GM23338 (cell line): ENCODE results near the gene SPTB. TPM values are rescaled to one million over a fixed set of nuclear protein-coding genes. Genes with fewer than 3 reads are reported as not detected.

Experiments used
- ATAC-seq: fragments of 200-7000 bp; cut with Tn5 transposase; 3 replicates; pipeline ENCODE4 v1.9.1; 2020
- DNase-seq: peaks from one replicate; pipeline ENCODE4 v3.0.0-alpha.2; 2015; ENCODE audit warnings: low spot score
- H2AFZ ChIP-seq: fragments of 200-600 bp; sonication (generic); 2 replicates; pipeline ENCODE4 v1.8.0; 2016; ENCODE audit warnings: antibody characterized with exemption, mild to moderate bottlenecking, moderate library complexity
- H3F3A ChIP-seq: fragments of 200-600 bp; sonication (generic); replicated peaks from 2 replicates; pipeline ENCODE4 v1.8.0; 2017; ENCODE audit warnings: antibody characterized with exemption, mixed run types, low read depth
- H3K27ac ChIP-seq: fragments of 200-600 bp; sonication (generic); 2 replicates; pipeline ENCODE4 v1.6.1; 2016; ENCODE audit warnings: low read depth
- H3K27me3 ChIP-seq: fragments of 200-600 bp; sonication (generic); 2 replicates; pipeline ENCODE4 v1.8.0; 2016; ENCODE audit warnings: mild to moderate bottlenecking, mixed run types, moderate library complexity; ENCODE audit not compliant: insufficient read depth
- H3K36me3 ChIP-seq: fragments of 200-600 bp; sonication (generic); 2 replicates; pipeline ENCODE4 v1.8.0; 2016; ENCODE audit warnings: mild to moderate bottlenecking; ENCODE audit not compliant: insufficient read depth
- H3K4me1 ChIP-seq: fragments of 200-600 bp; sonication (generic); 2 replicates; pipeline ENCODE4 v1.8.0; 2016; ENCODE audit warnings: mild to moderate bottlenecking, moderate library complexity; ENCODE audit not compliant: insufficient read depth
- H3K4me2 ChIP-seq: fragments of 200-600 bp; sonication (generic); 2 replicates; pipeline ENCODE4 v1.7.1; 2017; ENCODE audit warnings: mixed run types
- H3K4me3 ChIP-seq: fragments of 200-600 bp; sonication (generic); 2 replicates; pipeline ENCODE4 v1.6.1; 2016; ENCODE audit warnings: mixed run types
- H3K79me2 ChIP-seq: fragments of 200-600 bp; sonication (generic); replicated peaks from 2 replicates; pipeline ENCODE4 v1.8.0; 2017; ENCODE audit warnings: mild to moderate bottlenecking; ENCODE audit not compliant: insufficient read depth
- H3K9me2 ChIP-seq: fragments of 200-600 bp; sonication (generic); 2 replicates; pipeline ENCODE4 v1.8.0; 2017; ENCODE audit not compliant: insufficient read depth
- H4K20me1 ChIP-seq: fragments of 200-600 bp; sonication (generic); replicated peaks from 2 replicates; pipeline ENCODE4 v1.8.0; 2017; ENCODE audit warnings: mild to moderate bottlenecking; ENCODE audit not compliant: insufficient read depth
- H3K27ac Mint-ChIP-seq: 2 replicates; pipeline ENCODE4 v1.8.0; 2020; ENCODE audit warnings: inconsistent platforms, mild to moderate bottlenecking, moderate library complexity, mixed read lengths
- H3K27me3 Mint-ChIP-seq: 3 replicates; pipeline ENCODE4 v1.8.0; 2022; ENCODE audit warnings: low read depth, mild to moderate bottlenecking, moderate library complexity, mixed read lengths, inconsistent platforms; ENCODE audit not compliant: insufficient read depth, poor library complexity
- H3K36me3 Mint-ChIP-seq: 3 replicates; pipeline ENCODE4 v1.8.0; 2021; ENCODE audit warnings: low read depth, mild to moderate bottlenecking, inconsistent platforms, moderate library complexity, mixed read lengths
- H3K4me1 Mint-ChIP-seq: 3 replicates; pipeline ENCODE4 v1.8.0; 2020; ENCODE audit warnings: mild to moderate bottlenecking, inconsistent platforms, mixed read lengths
- H3K4me3 Mint-ChIP-seq: 3 replicates; pipeline ENCODE4 v1.8.0; 2021; ENCODE audit warnings: moderate library complexity, mild to moderate bottlenecking, inconsistent platforms, mixed read lengths
- H3K9me3 Mint-ChIP-seq: 3 replicates; pipeline ENCODE4 v1.8.0; 2020; ENCODE audit warnings: moderate library complexity, mild to moderate bottlenecking, inconsistent platforms, mixed read lengths
- CREB1 ChIP-seq: fragments of 250-450 bp; sonication (Bioruptor Pico); IDR thresholded peaks from 2 replicates; pipeline ENCODE4 v1.5.0; 2020; ENCODE audit warnings: low read depth, mild to moderate bottlenecking, moderate library complexity
- EZH2phosphoT487 ChIP-seq: fragments of 200-600 bp; sonication (generic); IDR thresholded peaks from one replicate; pipeline ENCODE4 v1.8.1; 2018; ENCODE audit warnings: antibody characterized with exemption; ENCODE audit not compliant: unreplicated experiment
- JUNB ChIP-seq: IDR thresholded peaks from one replicate; pipeline ENCODE4 v1.6.1; 2016; ENCODE audit warnings: antibody characterized with exemption; ENCODE audit not compliant: unreplicated experiment
- NANOG ChIP-seq: IDR thresholded peaks from 2 replicates; pipeline ENCODE4 v1.6.1; 2016; ENCODE audit warnings: antibody characterized with exemption, borderline replicate concordance
- ZNF114 ChIP-seq: fragments of 250-450 bp; sonication (Bioruptor Pico); IDR thresholded peaks from 2 replicates; pipeline ENCODE4 v1.5.0; 2020; ENCODE audit warnings: mild to moderate bottlenecking, moderate library complexity
- ZNF331 ChIP-seq: fragments of 250-450 bp; sonication (Bioruptor Pico); IDR thresholded peaks from 2 replicates; pipeline ENCODE4 v1.5.0; 2020; ENCODE audit warnings: low read depth, mild to moderate bottlenecking, moderate library complexity
- polyA plus RNA-seq: library from polyadenylated mRNA; unstranded; fragments of >200 nt; fragmentation: Nextera tagmentation; extraction: Ambion mirVana; gene quantifications from 2 replicates; pipeline ENCODE4 v1.2.1, GENCODE V29; 2016
- total RNA-seq: library from RNA; depleted of rRNA; stranded (reverse); fragments of >200 nt; shearing (Covaris generic); gene quantifications from 2 replicates; pipeline ENCODE4 v1.2.3, GENCODE V29; 2014
- TF ChIP-seq, protein P1 (sequence below), 2 experiments: fragments of 200-600 bp in 1 of 2; sonication (generic) in 1 of 2; conservative IDR thresholded peaks; 2 replicates each; pipeline versions ENCODE4 v1.5.1 to v1.6.1; 2016 to 2017; ENCODE audit warnings: antibody characterized with exemption in 2 of 2, low read depth in 2 of 2, mild to moderate bottlenecking in 2 of 2, moderate library complexity in 1 of 2
- TF ChIP-seq, protein P2 (sequence below): IDR thresholded peaks from 2 replicates; pipeline ENCODE4 v1.6.1; 2016; ENCODE audit warnings: antibody characterized with exemption
- TF ChIP-seq, protein P3 (sequence below): fragments of 250-450 bp; sonication (Bioruptor Pico); IDR thresholded peaks from 2 replicates; pipeline ENCODE4 v1.5.0; 2020; ENCODE audit warnings: mild to moderate bottlenecking, moderate library complexity

Gene SPTB
- total and polyA plus RNA-seq, 2 experiments from 2014 or later = 1.1 to 1.9 TPM

DNA sequence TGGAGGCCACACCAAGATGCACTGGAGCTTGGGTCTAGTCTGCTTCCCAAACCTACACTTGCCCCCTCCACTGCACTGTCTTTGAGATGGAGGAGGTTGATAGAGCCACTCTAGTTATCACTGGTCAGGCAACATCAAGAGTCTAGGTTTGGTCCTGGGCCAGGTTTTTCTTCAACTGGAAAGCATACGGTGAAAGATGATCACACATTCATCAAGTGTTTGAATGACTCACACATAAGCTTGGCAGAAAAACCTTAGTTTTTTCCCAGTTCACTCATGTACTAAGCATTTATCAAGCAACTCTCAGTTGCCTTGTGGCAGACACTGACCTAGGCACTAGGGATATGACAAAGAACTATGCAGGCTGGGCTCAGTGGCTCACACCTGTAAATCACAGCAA, 91.0 kb downstream of the SPTB start:
- Mint-ChIP-seq H3K36me3 (no peaks in the 10 kb centered on the region), H3K4me1 (peaks cover 9% of the 10 kb centered on the region)
- TF ChIP-seq ZNF331 (no peak), ZNF114 (CRISPR knock-in tag) (no peak), NANOG (no peak), CREB1 (no peak), EZH2phosphoT487 (no peak), JUNB (no peak)
- TF ChIP-seq, protein P1, sequence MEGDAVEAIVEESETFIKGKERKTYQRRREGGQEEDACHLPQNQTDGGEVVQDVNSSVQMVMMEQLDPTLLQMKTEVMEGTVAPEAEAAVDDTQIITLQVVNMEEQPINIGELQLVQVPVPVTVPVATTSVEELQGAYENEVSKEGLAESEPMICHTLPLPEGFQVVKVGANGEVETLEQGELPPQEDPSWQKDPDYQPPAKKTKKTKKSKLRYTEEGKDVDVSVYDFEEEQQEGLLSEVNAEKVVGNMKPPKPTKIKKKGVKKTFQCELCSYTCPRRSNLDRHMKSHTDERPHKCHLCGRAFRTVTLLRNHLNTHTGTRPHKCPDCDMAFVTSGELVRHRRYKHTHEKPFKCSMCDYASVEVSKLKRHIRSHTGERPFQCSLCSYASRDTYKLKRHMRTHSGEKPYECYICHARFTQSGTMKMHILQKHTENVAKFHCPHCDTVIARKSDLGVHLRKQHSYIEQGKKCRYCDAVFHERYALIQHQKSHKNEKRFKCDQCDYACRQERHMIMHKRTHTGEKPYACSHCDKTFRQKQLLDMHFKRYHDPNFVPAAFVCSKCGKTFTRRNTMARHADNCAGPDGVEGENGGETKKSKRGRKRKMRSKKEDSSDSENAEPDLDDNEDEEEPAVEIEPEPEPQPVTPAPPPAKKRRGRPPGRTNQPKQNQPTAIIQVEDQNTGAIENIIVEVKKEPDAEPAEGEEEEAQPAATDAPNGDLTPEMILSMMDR (conservative IDR thresholded peaks at IDR 0.05; ENCODE audit: low read depth in 2 of 2) = no peak
- TF ChIP-seq, protein P2, sequence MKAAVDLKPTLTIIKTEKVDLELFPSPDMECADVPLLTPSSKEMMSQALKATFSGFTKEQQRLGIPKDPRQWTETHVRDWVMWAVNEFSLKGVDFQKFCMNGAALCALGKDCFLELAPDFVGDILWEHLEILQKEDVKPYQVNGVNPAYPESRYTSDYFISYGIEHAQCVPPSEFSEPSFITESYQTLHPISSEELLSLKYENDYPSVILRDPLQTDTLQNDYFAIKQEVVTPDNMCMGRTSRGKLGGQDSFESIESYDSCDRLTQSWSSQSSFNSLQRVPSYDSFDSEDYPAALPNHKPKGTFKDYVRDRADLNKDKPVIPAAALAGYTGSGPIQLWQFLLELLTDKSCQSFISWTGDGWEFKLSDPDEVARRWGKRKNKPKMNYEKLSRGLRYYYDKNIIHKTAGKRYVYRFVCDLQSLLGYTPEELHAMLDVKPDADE = no peak
- TF ChIP-seq, protein P3, sequence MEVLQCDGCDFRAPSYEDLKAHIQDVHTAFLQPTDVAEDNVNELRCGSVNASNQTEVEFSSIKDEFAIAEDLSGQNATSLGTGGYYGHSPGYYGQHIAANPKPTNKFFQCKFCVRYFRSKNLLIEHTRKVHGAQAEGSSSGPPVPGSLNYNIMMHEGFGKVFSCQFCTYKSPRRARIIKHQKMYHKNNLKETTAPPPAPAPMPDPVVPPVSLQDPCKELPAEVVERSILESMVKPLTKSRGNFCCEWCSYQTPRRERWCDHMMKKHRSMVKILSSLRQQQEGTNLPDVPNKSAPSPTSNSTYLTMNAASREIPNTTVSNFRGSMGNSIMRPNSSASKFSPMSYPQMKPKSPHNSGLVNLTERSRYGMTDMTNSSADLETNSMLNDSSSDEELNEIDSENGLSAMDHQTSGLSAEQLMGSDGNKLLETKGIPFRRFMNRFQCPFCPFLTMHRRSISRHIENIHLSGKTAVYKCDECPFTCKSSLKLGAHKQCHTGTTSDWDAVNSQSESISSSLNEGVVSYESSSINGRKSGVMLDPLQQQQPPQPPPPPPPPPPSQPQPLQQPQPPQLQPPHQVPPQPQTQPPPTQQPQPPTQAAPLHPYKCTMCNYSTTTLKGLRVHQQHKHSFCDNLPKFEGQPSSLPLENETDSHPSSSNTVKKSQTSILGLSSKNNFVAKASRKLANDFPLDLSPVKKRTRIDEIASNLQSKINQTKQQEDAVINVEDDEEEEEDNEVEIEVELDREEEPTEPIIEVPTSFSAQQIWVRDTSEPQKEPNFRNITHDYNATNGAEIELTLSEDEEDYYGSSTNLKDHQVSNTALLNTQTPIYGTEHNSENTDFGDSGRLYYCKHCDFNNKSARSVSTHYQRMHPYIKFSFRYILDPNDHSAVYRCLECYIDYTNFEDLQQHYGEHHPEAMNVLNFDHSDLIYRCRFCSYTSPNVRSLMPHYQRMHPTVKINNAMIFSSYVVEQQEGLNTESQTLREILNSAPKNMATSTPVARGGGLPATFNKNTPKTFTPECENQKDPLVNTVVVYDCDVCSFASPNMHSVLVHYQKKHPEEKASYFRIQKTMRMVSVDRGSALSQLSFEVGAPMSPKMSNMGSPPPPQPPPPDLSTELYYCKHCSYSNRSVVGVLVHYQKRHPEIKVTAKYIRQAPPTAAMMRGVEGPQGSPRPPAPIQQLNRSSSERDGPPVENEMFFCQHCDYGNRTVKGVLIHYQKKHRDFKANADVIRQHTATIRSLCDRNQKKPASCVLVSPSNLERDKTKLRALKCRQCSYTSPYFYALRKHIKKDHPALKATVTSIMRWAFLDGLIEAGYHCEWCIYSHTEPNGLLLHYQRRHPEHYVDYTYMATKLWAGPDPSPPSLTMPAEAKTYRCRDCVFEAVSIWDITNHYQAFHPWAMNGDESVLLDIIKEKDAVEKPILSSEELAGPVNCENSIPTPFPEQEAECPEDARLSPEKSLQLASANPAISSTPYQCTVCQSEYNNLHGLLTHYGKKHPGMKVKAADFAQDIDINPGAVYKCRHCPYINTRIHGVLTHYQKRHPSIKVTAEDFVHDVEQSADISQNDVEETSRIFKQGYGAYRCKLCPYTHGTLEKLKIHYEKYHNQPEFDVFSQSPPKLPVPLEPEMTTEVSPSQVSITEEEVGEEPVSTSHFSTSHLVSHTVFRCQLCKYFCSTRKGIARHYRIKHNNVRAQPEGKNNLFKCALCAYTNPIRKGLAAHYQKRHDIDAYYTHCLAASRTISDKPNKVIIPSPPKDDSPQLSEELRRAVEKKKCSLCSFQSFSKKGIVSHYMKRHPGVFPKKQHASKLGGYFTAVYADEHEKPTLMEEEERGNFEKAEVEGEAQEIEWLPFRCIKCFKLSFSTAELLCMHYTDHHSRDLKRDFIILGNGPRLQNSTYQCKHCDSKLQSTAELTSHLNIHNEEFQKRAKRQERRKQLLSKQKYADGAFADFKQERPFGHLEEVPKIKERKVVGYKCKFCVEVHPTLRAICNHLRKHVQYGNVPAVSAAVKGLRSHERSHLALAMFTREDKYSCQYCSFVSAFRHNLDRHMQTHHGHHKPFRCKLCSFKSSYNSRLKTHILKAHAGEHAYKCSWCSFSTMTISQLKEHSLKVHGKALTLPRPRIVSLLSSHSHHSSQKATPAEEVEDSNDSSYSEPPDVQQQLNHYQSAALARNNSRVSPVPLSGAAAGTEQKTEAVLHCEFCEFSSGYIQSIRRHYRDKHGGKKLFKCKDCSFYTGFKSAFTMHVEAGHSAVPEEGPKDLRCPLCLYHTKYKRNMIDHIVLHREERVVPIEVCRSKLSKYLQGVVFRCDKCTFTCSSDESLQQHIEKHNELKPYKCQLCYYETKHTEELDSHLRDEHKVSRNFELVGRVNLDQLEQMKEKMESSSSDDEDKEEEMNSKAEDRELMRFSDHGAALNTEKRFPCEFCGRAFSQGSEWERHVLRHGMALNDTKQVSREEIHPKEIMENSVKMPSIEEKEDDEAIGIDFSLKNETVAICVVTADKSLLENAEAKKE (CRISPR knock-in tag) = no peak

More for the DNA sequence above, 91.0 kb downstream of the SPTB start:
- Histone ChIP-seq H3K9me2 (peaks cover 4% of the 10 kb centered on the region; the same call in 1 of the 2 replicates), H3K27ac (no peak overlapping the region), H3K27me3 (no peaks in the 10 kb centered on the region), H3K79me2 (no peaks in the 10 kb centered on the region), H2AFZ (no peak overlapping the region), H3F3A (no peaks in the 10 kb centered on the region), H3K4me3 (no peak overlapping the region), H3K4me2 (no peak overlapping the region), H4K20me1 (no peaks in the 10 kb centered on the region), H3K4me1 (peaks cover 5% of the 10 kb centered on the region; the same call in 1 of the 2 replicates), H3K36me3 (no peaks in the 10 kb centered on the region)
- peaks cover 3% of the 10 kb centered on the region for H3K27me3 Mint-ChIP-seq
- H3K4me3 Mint-ChIP-seq = no peak overlapping the region
- DNase-seq (no peak), ATAC-seq (no peak)
- no peak overlapping the region for H3K27ac Mint-ChIP-seq
- H3K9me3 Mint-ChIP-seq = no peaks in the 10 kb centered on the region
